Stomach (tissue), 4 donors: Measurements from ENCODE around the gene IGFBP4.

Experiments
- POLR2A ChIP-seq, 4 donors: fragments of 450-650 bp; IDR thresholded peaks; one replicate each; pipeline ENCODE4 v1.6.1; 2016; ENCODE audit warnings: antibody characterized with exemption in 4 of 4, control low read depth in 2 of 4, mild to moderate bottlenecking in 1 of 4, moderate library complexity in 1 of 4
- TF ChIP-seq, protein P1 (sequence below), 7 experiments: fragments of 450-650 bp in 4 of 7; fragments of 200-600 bp in 3 of 7; sonication (generic) in 3 of 7; IDR thresholded peaks; one replicate each; pipeline ENCODE4 v1.5.1; 2016 to 2019; ENCODE audit warnings: antibody characterized with exemption in 7 of 7, control low read depth in 2 of 7, mild to moderate bottlenecking in 1 of 7

DNA sequence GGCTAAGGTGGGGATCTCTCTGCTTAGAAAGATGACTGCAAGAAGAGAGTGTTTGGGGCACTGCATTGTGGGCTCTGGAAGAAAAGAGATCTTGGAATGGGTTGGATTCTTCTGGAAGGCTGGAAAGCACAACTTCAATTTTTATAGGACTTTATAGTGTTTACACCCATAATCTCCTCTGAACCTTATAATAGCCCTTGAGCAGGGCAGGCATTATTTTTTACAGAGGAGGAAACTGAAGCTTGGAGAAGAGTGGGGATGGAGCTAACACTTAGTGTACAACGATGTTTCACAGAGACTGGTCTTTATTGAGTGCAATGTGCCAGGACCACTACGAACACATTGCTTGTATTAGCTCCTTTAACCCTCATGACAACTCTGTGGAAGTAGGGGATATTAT is 47.7 kb downstream of the IGFBP4 start:
- TF ChIP-seq, protein P1, sequence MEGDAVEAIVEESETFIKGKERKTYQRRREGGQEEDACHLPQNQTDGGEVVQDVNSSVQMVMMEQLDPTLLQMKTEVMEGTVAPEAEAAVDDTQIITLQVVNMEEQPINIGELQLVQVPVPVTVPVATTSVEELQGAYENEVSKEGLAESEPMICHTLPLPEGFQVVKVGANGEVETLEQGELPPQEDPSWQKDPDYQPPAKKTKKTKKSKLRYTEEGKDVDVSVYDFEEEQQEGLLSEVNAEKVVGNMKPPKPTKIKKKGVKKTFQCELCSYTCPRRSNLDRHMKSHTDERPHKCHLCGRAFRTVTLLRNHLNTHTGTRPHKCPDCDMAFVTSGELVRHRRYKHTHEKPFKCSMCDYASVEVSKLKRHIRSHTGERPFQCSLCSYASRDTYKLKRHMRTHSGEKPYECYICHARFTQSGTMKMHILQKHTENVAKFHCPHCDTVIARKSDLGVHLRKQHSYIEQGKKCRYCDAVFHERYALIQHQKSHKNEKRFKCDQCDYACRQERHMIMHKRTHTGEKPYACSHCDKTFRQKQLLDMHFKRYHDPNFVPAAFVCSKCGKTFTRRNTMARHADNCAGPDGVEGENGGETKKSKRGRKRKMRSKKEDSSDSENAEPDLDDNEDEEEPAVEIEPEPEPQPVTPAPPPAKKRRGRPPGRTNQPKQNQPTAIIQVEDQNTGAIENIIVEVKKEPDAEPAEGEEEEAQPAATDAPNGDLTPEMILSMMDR (IDR thresholded peaks at IDR 0.05): no peak
- no peak for TF ChIP-seq POLR2A (IDR thresholded peaks at IDR 0.05)
